MG63 (cell line): Measurements from ENCODE around the gene TSC22D1. TPM values are rescaled to one million over a fixed set of nuclear protein-coding genes. Genes with fewer than 3 reads are reported as not detected.

ENCODE experiments used
- DNase-seq: peaks from one replicate; pipeline ENCODE4 v3.0.0-alpha.2; 2020
- H3K27me3 ChIP-seq: fragments of 250-450 bp; sonication (Bioruptor Pico); 2 replicates; pipeline ENCODE4 v1.5.1; 2020; ENCODE audit warnings: mild to moderate bottlenecking, moderate library complexity
- H3K36me3 ChIP-seq: fragments of 250-450 bp; sonication (Bioruptor Pico); 2 replicates; pipeline ENCODE4 v1.5.1; 2020; ENCODE audit warnings: mild to moderate bottlenecking, moderate library complexity
- H3K4me3 ChIP-seq: fragments of 250-450 bp; sonication (Bioruptor Pico); 2 replicates; pipeline ENCODE4 v1.5.1; 2020; ENCODE audit warnings: mild to moderate bottlenecking, moderate library complexity
- H3K9me3 ChIP-seq: fragments of 250-450 bp; sonication (Bioruptor Pico); 2 replicates; pipeline ENCODE4 v1.5.1; 2020; ENCODE audit warnings: mild to moderate bottlenecking, moderate library complexity
- total RNA-seq: library from RNA; depleted of rRNA; stranded (reverse); fragments of >200 nt; shearing (Covaris generic); gene quantifications from 2 replicates; pipeline ENCODE4 v1.2.3, GENCODE V29; 2014; ENCODE audit warnings: low replicate concordance

TSC22D1 gene
- total RNA-seq, 1 experiment from 2014 or later = 62.8 TPM

DNA sequence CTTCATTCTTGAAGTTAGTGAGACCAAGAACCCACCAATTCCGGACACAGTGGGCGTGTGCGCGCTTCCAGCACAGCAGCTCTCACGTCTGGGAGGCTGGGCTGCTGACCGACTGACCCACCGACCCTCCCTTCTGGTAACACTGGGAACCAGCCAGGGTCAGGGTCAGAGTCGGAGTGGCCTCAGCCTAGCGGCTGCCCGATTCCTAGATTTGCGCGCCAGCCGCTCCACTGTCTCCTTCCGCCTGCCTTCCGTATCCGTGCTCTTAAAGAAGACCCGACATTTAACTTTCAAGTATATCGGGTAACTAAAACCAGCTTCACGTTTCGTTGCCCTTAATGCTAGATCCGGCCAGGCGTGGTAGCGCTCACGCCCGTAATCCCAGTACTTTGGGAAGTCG lies 161.4 kb downstream of the TSC22D1 start:
- no peak for DNase-seq
- no peak overlapping the region for H3K4me3 ChIP-seq
- H3K27me3 ChIP-seq = no peaks in the 10 kb centered on the region
- no peaks in the 10 kb centered on the region for H3K9me3 ChIP-seq
- no peaks in the 10 kb centered on the region for H3K36me3 ChIP-seq

DNA sequence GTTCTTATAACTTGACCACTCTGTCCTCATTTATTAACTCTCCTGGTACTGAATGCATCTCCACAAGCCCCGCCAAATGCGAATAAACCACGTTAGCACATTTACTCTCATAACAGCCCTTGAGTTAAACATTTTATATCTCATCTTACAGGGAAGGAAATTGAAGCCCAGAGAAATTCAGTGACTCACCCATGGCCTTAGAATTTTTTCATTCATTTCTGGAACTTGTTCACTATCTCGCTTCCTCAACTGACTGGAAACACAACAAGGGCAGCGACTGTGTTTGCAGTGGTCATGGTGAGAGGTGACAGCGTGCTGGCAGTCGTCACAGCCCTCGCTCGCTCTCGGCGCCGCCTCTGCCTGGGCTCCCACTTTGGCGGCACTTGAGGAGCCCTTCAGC lies 163.0 kb downstream of the TSC22D1 start:
- Histone ChIP-seq H3K9me3 (no peaks in the 10 kb centered on the region), H3K4me3 (no peak overlapping the region), H3K27me3 (no peaks in the 10 kb centered on the region), H3K36me3 (no peaks in the 10 kb centered on the region)
- DNase-seq = no peak

DNA sequence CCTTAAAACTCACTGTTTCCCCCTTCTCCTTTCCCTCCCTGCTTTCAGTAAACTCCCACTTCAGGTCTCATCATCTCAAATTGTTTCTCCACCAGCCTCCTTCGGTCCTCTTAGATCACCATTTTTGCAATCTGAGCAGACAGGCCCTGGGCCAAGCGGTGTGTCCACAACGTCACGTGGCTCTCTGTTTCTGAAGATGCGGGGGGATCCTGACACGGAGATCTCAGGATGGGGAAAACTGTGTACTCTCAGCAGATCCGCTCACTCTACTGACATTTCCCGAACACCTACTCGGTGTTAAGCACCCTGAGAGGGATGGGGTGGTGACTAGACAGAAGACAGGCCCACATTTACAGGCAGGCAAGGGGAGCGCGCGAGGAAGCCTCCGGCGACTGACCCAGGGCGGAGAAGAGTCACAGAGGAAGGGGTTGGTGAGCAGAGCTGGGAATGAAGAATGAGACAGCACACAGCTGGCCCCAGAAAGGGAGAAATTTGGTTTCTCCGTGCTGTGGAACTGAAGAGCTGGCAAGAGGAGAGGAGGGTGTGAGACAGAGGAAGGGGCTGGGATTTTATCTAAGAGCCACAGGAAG lies 163.7 kb downstream of the TSC22D1 start:
- H3K9me3 ChIP-seq = no peaks in the 10 kb centered on the region
- no peaks in the 10 kb centered on the region for H3K36me3 ChIP-seq
- H3K27me3 ChIP-seq = no peaks in the 10 kb centered on the region
- DNase-seq = no peak
- no peak overlapping the region for H3K4me3 ChIP-seq

DNA sequence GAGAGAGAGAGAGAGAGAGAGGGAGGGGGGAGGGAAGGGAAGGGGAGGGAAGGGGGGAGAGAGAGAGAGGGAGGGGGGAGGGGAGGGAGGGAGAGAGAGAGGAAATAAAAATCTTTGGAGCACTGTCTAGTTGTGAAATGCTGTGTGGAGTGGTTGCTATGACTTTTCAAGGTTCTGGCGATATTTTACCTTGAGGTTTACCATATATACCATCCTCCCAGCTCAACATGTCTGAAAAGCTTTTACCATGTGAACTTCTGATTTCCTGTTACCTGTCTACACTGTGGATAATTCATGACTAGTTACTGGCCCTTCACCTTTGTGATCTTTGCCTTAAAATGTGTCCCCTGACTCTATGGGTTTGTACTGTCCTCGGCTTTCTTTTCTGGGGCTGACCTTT lies 164.3 kb downstream of the TSC22D1 start:
- H3K4me3 ChIP-seq = no peak overlapping the region
- H3K27me3 ChIP-seq = no peaks in the 10 kb centered on the region
- DNase-seq = no peak
- H3K36me3 ChIP-seq = no peaks in the 10 kb centered on the region
- H3K9me3 ChIP-seq = no peaks in the 10 kb centered on the region

DNA sequence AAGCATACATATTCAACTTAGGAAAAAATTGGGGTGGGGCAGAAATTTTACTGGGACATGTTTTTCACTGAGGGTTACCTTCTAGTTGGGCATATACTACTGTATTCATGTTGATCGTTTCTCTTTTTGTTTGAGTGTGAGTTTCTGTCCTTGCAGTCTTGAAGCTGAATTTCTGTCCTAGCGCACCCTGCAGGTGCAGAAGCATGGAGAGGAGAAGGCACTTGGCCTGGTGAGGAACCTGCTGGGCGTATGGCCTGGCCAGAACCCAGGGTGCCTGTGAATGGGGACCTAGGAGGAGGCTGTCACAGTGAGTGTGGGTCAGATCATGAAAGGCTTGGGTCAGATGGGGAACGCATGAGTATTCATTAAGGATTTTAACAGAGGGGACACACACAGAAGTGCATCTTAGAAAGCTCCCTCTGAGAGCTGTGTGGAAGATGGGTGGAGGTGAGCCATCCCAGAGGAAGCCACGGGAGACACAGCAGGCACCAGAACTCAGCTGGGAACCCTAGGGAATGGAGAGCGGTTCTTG lies 165.7 kb downstream of the TSC22D1 start:
- H3K27me3 ChIP-seq = no peaks in the 10 kb centered on the region

DNA sequence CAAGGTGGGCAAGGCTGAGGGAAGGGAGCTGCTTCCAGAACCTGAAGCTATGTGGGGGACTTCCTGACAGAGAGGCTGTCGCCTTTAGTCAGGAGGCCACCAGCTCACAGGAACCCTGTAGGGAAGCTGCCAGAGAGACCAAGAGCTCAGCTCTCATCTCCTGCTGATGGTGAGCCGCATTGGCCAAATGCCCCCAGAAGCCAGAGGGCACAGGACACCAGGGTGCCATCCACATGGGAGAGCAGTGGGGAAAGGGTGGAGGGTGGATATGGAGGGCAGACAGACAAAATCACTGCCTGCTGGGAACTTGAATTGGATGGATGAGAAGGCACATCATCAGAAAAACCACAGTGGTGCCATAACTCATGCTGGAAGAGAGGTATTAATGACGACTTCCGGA lies 166.5 kb downstream of the TSC22D1 start:
- DNase-seq = no peak
- H3K27me3 ChIP-seq = no peaks in the 10 kb centered on the region
- H3K4me3 ChIP-seq = no peak overlapping the region
- no peaks in the 10 kb centered on the region for H3K9me3 ChIP-seq
- no peaks in the 10 kb centered on the region for H3K36me3 ChIP-seq

More for the DNA sequence above, 165.7 kb downstream of the TSC22D1 start:
- Histone ChIP-seq H3K4me3 (no peak overlapping the region), H3K9me3 (no peaks in the 10 kb centered on the region), H3K36me3 (no peaks in the 10 kb centered on the region)
- DNase-seq = no peak

DNA sequence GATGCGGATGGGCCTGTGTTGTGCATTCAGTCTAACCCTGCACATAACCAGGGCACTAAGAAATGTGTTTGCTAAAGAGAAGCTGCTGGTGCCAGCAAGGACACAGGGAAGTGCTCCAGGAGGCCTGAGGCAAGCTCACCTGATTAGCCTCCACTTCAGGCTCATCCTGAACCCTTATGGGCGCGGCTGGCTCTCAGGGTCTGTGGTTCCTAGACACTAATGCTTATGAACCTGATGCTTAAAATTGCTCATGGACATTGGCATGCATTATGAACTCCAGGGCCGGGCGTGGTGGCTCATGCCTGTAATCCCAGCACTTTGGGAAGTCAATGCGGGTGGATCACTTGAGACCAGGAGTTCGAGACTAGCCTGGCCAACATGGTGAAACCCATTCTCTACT lies 168.2 kb downstream of the TSC22D1 start:
- DNase-seq = no peak
- Histone ChIP-seq H3K27me3 (no peaks in the 10 kb centered on the region), H3K4me3 (no peak overlapping the region), H3K9me3 (no peaks in the 10 kb centered on the region), H3K36me3 (no peaks in the 10 kb centered on the region)

DNA sequence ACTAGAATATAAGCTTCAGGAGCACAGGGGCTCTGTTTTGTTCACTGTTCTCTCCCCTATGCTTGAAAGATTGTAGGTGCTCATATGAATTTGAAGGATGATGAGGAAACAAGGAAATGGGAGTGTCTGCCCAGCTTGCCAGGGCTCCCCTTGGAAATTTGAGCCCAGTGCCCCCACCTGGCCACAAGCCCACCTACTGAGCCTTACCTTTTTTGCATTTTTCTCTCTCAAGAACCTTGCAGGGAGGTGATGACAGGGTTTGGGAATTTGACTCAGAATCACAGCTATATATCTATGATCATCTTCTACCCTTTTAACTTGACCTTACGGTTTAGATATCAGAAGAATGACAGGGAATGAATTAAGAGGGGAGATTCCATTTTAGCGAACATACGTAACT lies 168.8 kb downstream of the TSC22D1 start:
- H3K4me3 ChIP-seq = no peak overlapping the region
- no peaks in the 10 kb centered on the region for H3K9me3 ChIP-seq
- no peak for DNase-seq
- H3K27me3 ChIP-seq = no peaks in the 10 kb centered on the region
- H3K36me3 ChIP-seq = no peaks in the 10 kb centered on the region

DNA sequence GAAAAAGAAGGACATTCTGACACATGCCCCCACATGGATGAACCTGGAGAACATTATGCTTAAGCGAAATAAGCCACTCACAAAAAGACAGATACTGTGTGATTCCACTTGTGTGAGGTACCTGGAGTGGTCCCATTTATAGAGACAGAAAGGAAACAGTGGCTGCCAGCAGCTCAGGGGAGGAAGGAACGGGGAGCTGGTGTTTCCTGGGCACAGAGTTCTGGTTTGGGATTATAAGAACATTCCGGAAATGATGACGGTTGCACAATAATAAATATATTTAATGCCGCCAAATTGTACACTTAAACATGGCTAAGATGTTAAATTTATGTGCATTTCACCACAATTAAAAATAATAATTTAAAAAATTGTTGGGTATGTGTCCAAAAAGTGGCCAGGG lies 169.5 kb downstream of the TSC22D1 start:
- no peaks in the 10 kb centered on the region for H3K9me3 ChIP-seq
- no peaks in the 10 kb centered on the region for H3K27me3 ChIP-seq
- no peak for DNase-seq
- H3K36me3 ChIP-seq = no peaks in the 10 kb centered on the region
- no peak overlapping the region for H3K4me3 ChIP-seq

DNA sequence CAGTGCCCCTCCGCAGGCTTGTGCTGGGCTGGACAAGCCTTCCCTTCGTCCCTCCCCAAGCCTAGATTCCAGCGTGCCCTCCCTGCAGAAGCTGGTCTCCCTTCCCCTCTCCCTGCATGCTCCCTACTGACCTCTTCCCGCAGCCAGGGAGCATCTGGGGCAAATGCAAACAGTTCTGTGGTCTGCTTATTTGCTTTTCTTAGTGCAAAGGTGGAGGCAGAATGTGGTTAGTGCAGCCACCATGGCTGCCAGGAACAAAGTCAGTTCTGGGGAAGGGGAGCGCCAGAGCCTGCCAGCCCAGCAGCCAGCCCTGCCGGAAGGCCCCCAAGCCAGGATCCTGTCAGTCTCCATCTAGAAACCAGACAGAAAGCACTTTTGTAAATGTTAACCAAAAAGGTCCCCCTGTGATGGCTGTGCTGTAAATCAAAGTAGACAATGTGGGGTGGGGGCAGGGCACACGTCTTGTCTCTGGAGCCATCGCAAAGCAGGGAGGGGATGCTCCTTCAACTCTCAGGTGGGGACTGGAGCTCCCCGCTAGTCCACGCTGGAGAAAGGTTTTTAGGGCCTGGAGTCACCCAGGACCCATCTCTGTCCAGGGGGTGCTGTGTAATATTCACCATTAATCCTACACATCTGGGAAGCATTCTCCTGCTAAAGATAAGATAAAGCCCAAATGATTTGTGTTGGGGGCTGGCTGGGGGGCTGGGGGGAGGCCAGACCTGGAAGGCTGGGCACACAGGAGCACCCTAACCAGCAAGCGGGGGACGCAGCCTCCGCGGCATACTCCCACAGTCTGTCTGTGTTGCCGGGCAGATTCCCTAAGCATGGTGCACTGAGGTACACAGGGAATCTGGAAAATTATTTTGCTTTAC lies 171.6 kb downstream of the TSC22D1 start:
- Histone ChIP-seq H3K4me3 (no peak overlapping the region), H3K27me3 (no peaks in the 10 kb centered on the region), H3K36me3 (no peaks in the 10 kb centered on the region), H3K9me3 (no peaks in the 10 kb centered on the region)
- no peak for DNase-seq

DNA sequence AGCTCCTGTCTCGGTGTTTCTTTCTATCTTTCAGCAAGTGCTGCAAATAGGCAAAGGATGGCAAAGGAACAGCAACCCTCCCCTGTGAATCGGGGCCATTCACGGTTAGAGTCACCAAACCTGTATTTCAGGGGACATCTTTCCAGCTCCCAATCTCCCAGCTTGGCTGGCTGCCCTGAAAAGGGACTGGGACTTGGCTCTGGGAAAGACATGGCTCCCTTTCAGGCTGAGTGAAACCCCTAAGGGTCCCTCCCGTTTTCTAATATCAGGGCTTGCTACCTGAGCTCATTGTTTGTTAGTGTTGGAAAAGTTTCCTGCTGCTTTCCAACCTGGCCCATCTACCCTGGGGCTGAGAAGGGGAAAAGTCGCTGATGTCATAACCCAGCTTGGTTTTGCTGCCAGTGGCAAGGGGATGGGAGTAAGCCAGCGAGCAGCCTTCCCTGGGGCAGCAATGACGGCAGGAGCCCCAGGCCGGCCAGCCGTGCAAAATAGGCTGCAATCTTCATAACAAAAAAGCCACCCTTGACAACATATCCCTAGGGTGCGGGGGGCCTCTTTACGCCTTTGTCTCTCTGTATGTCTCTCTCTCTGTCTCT lies 172.6 kb downstream of the TSC22D1 start:
- no peaks in the 10 kb centered on the region for H3K27me3 ChIP-seq
- H3K36me3 ChIP-seq = no peaks in the 10 kb centered on the region
- DNase-seq = no peak
- H3K4me3 ChIP-seq = no peak overlapping the region
- no peaks in the 10 kb centered on the region for H3K9me3 ChIP-seq

DNA sequence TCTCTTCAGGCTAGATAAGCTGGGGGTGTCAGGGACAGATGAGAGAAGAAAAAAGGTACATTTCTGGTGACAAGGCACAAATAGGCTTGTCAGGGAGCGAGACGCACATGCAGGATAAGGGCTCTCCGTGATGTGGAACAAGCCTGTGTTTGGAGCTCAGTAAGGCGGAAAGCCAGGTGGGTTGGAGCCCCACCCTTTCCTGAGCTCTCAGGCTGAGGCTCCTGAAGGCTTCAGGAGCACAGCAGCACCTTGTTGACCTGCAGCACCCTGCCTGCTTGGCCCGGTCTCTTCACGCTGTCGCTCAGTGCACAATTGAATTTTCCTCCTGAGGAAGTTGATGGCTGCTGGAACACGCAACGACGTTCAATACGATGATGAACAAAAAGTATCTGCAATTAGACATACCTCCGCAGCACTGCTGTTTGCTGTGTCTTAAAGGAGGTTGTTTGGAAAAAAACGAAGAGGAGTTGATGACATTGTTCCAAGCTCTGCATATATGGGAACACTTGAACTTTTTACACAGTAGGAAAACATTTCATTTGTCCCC lies 173.2 kb downstream of the TSC22D1 start:
- H3K27me3 ChIP-seq = no peaks in the 10 kb centered on the region
- no peak overlapping the region for H3K4me3 ChIP-seq
- H3K9me3 ChIP-seq = no peaks in the 10 kb centered on the region
- DNase-seq = no peak
- no peaks in the 10 kb centered on the region for H3K36me3 ChIP-seq

DNA sequence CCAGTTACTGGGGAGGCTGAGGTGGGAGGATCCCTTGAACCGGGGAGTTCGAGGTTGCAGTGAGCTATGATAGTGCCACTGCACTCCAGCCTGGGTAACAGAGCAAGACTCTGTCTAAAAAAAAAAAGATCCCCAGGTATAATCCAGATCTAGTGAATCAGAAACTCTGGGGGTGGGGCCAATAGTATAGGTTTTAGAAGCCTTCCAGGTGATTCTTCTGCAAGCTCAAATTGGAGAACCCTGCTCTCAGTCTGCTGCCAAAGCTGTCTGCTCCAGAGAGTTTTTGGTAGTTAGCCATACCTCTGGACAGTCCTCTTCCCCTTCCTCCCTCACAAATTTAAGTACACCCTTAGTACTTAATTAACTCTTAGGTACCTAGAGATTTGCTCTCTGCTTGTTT lies 174.6 kb downstream of the TSC22D1 start:
- H3K36me3 ChIP-seq = no peaks in the 10 kb centered on the region
- H3K27me3 ChIP-seq = no peaks in the 10 kb centered on the region
- H3K4me3 ChIP-seq = no peak overlapping the region
- no peaks in the 10 kb centered on the region for H3K9me3 ChIP-seq
- DNase-seq = no peak

DNA sequence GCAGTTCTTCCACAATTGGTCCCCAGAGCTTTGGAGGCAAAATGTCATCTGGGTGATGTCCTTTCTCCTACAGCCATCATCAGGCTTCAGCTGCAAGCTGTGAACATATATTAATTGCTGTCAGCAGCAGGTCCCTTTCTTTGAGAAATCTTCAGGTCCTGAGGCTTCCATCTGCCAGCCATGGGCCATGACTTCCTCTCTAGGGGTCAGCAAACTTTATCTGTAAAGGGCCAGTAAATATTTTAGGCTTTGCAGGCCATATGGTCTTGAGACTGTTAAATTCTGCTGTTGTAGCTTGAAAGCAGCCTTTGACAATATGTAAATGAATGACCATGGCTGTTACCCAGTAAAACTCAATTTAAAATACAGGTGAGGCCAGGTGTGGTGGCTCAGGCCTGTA lies 175.4 kb downstream of the TSC22D1 start:
- no peak for DNase-seq
- H3K4me3 ChIP-seq = no peak overlapping the region
- no peaks in the 10 kb centered on the region for H3K27me3 ChIP-seq
- no peaks in the 10 kb centered on the region for H3K36me3 ChIP-seq
- no peaks in the 10 kb centered on the region for H3K9me3 ChIP-seq

DNA sequence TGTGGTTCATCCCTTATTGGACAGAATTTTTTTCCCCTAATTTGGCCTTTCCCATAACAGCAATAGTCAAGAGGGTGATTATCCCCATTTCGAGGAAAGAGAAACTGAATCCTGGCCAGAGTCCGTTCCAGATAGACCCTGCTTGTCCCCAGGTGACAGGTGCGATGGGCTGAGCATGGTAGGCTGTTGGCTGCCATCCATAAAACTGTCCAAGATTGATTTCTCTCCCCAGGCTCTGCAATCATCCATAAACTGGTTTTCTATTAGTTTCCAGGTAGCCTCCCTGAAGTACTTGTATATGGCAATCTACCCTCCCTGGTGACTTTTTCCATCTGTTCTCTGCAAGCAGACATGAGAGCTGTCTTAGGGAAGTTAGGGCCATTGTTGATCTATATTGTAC lies 177.1 kb downstream of the TSC22D1 start:
- Histone ChIP-seq H3K27me3 (no peaks in the 10 kb centered on the region), H3K9me3 (no peaks in the 10 kb centered on the region), H3K36me3 (no peaks in the 10 kb centered on the region), H3K4me3 (no peak overlapping the region)
- DNase-seq = no peak

DNA sequence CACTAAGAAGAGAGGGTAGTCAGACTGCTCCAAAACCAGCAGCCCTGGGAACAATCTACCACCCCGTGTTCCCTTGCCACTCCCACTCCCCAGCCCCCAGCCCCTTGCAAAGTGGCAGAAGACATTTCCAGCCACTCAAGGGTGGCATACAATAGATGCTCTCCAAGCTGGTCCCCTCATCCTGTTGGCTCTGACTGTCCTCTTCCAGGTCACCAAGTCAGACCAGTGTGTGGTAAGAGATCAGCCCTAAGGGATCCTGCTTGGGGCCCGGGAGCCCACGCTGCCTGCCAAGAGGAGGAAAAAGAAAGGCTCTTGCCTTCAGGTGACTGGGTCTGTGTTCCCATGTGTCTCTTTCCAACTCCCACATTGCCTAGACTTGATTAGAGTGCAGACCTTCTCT lies 177.5 kb downstream of the TSC22D1 start:
- no peak for DNase-seq
- Histone ChIP-seq H3K4me3 (no peak overlapping the region), H3K9me3 (no peaks in the 10 kb centered on the region), H3K36me3 (no peaks in the 10 kb centered on the region), H3K27me3 (no peaks in the 10 kb centered on the region)

DNA sequence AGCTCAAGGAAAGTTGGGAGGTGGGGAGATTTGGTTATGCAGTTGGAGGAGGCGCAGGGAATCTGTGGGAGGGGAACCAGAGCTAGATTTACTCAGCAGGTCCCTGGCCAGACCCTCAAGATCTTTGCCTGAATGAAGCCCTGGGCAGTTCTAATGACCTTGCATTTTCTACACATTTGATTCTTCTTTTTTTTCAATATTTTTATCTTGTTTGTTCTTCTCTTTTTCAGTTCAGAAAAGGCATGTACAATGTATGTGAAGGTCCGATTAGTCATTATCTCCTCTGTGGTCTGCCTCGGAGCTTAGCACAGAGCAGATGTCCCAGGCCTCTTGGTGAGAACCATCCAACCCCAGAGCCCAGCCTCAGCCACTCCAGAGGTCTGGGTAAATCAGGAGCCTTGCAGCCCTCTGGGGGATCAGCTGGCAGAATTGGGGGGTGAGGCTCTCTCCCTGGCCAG lies 178.3 kb downstream of the TSC22D1 start:
- no peak for DNase-seq
- Histone ChIP-seq H3K9me3 (no peaks in the 10 kb centered on the region), H3K27me3 (no peaks in the 10 kb centered on the region), H3K36me3 (no peaks in the 10 kb centered on the region), H3K4me3 (no peak overlapping the region)
